Ovary (tissue), 9 donors: ENCODE measurements around the gene SSR4. TPM values are rescaled to one million over a fixed set of nuclear protein-coding genes. Genes with fewer than 3 reads are reported as not detected.

ENCODE experiments used
- DNase-seq, 5 donors: peaks; one replicate each; pipeline ENCODE4 v3.0.0-alpha.2; 2019 to 2020
- H3K27ac ChIP-seq, 2 donors: fragments of 200-600 bp; one replicate each; pipeline versions ENCODE4 v1.5.1 to v1.8.0; 2019 to 2022
- H3K27me3 ChIP-seq: fragments of 200-600 bp; one replicate; pipeline ENCODE4 v1.8.0; 2022
- H3K36me3 ChIP-seq: fragments of 200-600 bp; sonication (generic); one replicate; pipeline ENCODE4 v1.5.1; 2019
- H3K4me1 ChIP-seq: one replicate; pipeline ENCODE4 v1.8.1; 2013; ENCODE audit warnings: mild to moderate bottlenecking, moderate library complexity; ENCODE audit not compliant: insufficient read depth
- H3K4me3 ChIP-seq: fragments of 200-600 bp; sonication (generic); one replicate; pipeline ENCODE4 v1.5.1; 2017
- H3K9me3 ChIP-seq, 2 donors: fragments of 200-600 bp in 1 of 2; sonication (generic) in 1 of 2; one replicate each; pipeline versions ENCODE4 v1.5.1 to v1.8.1; 2013 to 2019; ENCODE audit warnings: mild to moderate bottlenecking in 1 of 2, moderate library complexity in 1 of 2
- CTCF ChIP-seq, 3 donors: fragments of 450-650 bp in 2 of 3; fragments of 200-600 bp in 1 of 3; IDR thresholded peaks; one replicate each; pipeline versions ENCODE4 v1.5.1 to v1.8.0; 2016 to 2022; ENCODE audit warnings: antibody characterized with exemption in 3 of 3, mild to moderate bottlenecking in 1 of 3
- EP300 ChIP-seq: sonication (generic); formaldehyde crosslinking; IDR thresholded peaks from one replicate; pipeline ENCODE4 v1.6.1; 2017; ENCODE audit warnings: antibody characterized with exemption
- POLR2A ChIP-seq: fragments of 450-650 bp; IDR thresholded peaks from one replicate; pipeline ENCODE4 v1.6.1; 2017; ENCODE audit warnings: antibody characterized with exemption, mild to moderate bottlenecking, moderate library complexity
- WGBS, 3 donors: extraction: QIAGEN DNeasy Blood & Tissue Kit in 1 of 3; methylation state at CpG; one replicate each; pipeline versions ENCODE4 v1.1.5 to v1.1.7; 2013 to 2017; 5-methylcytosine and 5-hydroxymethylcytosine counted together
- intact Hi-C, 4 donors: fragments of 100-400 bp; cut with DNase I; formaldehyde crosslinking; loops; one replicate each; pipeline versions ENCODE4 v1.11.0 to v1.15.1; 2022 to 2023
- polyA plus RNA-seq, 2 donors: library from polyadenylated mRNA; stranded (reverse); fragments of 200-250 nt in 1 of 2; fragments of 350-450 nt in 1 of 2; fragmentation: Illumina TruSeq in 1 of 2; extraction: RNeasy Lipid Tissue Mini Kit (QIAGEN cat#74804) in 1 of 2; gene quantifications; one replicate each; pipeline ENCODE4 v1.2.3, GENCODE V29; 2013 to 2014
- total RNA-seq, 7 donors: library from RNA; depleted of rRNA in 2 of 7; stranded (reverse); fragments of >200 nt in 2 of 7; fragmentation: NEBNext Ultra II Directional in 3 of 7; extraction: Animal tissue kit (Norgen Biotek cat#: 25700) in 3 of 7; gene quantifications; one replicate each; pipeline versions ENCODE4 v1.1.0 to v1.2.4, GENCODE V29; 2016 to 2023
- donor health status: DM: no; HTN: no; CAD: no; lungs with moderate emphysema.
- donor health status: DM: no; HTN: no; CAD: no.
- donor health status: Bipolar disorder and iron deficiency.
- donor health status: DM: yes; HTN: yes; CAD: no.
- donor health status: DM: no; HTN: no; CAD: no.
- donor health status: DM: yes; HTN: yes; CAD: no.

The SSR4 gene
- total and polyA plus RNA-seq, 9 donors = 120 to 261 (median 155) TPM

GRCh38 chrX:153773741-153774575 is 20.5 kb upstream of the SSR4 start:
- no peaks in the 10 kb centered on the region for H3K27me3 ChIP-seq
- no peak overlapping the region for H3K4me3 ChIP-seq
- TF ChIP-seq CTCF (IDR thresholded peaks at IDR 0.05) = no peak
- no peak for TF ChIP-seq EP300
- no peak for TF ChIP-seq POLR2A
- WGBS, 3 donors = 93% methylated on average over 24 to 48 of the region's 48 CpGs
- no peaks in the 10 kb centered on the region for H3K4me1 ChIP-seq
- DNase-seq = peak in 3 of 5 donors; percentile 15 to 31 (median 17)
- H3K9me3 ChIP-seq = no peaks in the 10 kb centered on the region
- H3K27ac ChIP-seq = no peak overlapping the region
- intact Hi-C loops = loop anchor here in 1 of 4 donors (5.0 kb wide), 1 partner anchor 1443 kb away; the partner anchor contains the start of gene VBP1
- H3K36me3 ChIP-seq = no peaks in the 10 kb centered on the region

- H3K9me3 ChIP-seq = no peaks in the 10 kb centered on the region
- H3K27me3 ChIP-seq = no peaks in the 10 kb centered on the region
- TF ChIP-seq POLR2A = no peak
- TF ChIP-seq CTCF (IDR thresholded peaks at IDR 0.05) = no peak
- TF ChIP-seq EP300 = no peak
- intact Hi-C loops = loop anchor here in 1 of 4 donors (5.0 kb wide), 1 partner anchor 1443 kb away; the partner anchor contains the start of gene VBP1
- H3K36me3 ChIP-seq = no peaks in the 10 kb centered on the region
- H3K4me1 ChIP-seq = no peaks in the 10 kb centered on the region
- 92 to 93% (median 92%) methylated on average over 34 to 37 of the region's 37 CpGs for WGBS, 3 donors
- H3K4me3 ChIP-seq = no peak overlapping the region
- no peak overlapping the region for H3K27ac ChIP-seq
- peak in 3 of 5 donors; percentile 16 to 29 (median 17) for DNase-seq
Measured at GRCh38 chrX:153774576-153775292, 19.7 kb upstream of the SSR4 start.

- Histone ChIP-seq H3K27ac (no peak overlapping the region), H3K4me1 (no peaks in the 10 kb centered on the region), H3K27me3 (no peaks in the 10 kb centered on the region), H3K4me3 (no peak overlapping the region), H3K9me3 (no peaks in the 10 kb centered on the region), H3K36me3 (no peaks in the 10 kb centered on the region)
- intact Hi-C loops = no loop called here
- whole genome bisulfite sequencing, 3 donors = 89 to 95% (median 92%) methylated on average over 36 to 42 of the region's 42 CpGs
- DNase-seq = peak in 2 of 5 donors; percentile 18 to 30
- TF ChIP-seq CTCF (IDR thresholded peaks at IDR 0.05) = no peak
- no peak for TF ChIP-seq EP300
- TF ChIP-seq POLR2A = no peak
Measured at GRCh38 chrX:153775293-153776119, 19.0 kb upstream of the SSR4 start.

- 72 to 87% (median 86%) methylated on average over 6 to 20 of the region's 20 CpGs for WGBS, 3 donors
- no peak for DNase-seq
- Histone ChIP-seq H3K4me1 (no peaks in the 10 kb centered on the region), H3K9me3 (no peaks in the 10 kb centered on the region), H3K4me3 (no peak overlapping the region), H3K36me3 (no peaks in the 10 kb centered on the region), H3K27me3 (no peaks in the 10 kb centered on the region), H3K27ac (no peak overlapping the region)
- intact Hi-C loops = no loop called here
- TF ChIP-seq EP300 = no peak
- no peak for TF ChIP-seq POLR2A
- TF ChIP-seq CTCF (IDR thresholded peaks at IDR 0.05) = no peak
Measured at GRCh38 chrX:153776120-153776599, 18.3 kb upstream of the SSR4 start.
